Mesothelial cell of epicardium (in vitro differentiated cells): ENCODE data around the gene PTGER1. TPM values are rescaled to one million over a fixed set of nuclear protein-coding genes. Genes with fewer than 3 reads are reported as not detected.

Experiments
- DNase-seq, 2 experiments: peaks; one replicate each; pipeline ENCODE4 v3.0.0; 2021; ENCODE audit warnings: low spot score in 2 of 2; ENCODE audit not compliant: unreplicated experiment in 2 of 2
- H3K27ac Mint-ChIP-seq: 2 replicates; pipeline ENCODE4 v1.8.0; 2021; ENCODE audit warnings: mixed read lengths
- H3K27me3 Mint-ChIP-seq: 2 replicates; pipeline ENCODE4 v1.8.0; 2021; ENCODE audit warnings: low read depth, mixed read lengths
- H3K36me3 Mint-ChIP-seq: 2 replicates; pipeline ENCODE4 v1.8.0; 2021; ENCODE audit warnings: mixed read lengths
- H3K4me1 Mint-ChIP-seq: 2 replicates; pipeline ENCODE4 v1.8.0; 2021; ENCODE audit warnings: mixed read lengths
- H3K4me3 Mint-ChIP-seq: 2 replicates; pipeline ENCODE4 v1.8.0; 2021; ENCODE audit warnings: mild to moderate bottlenecking, moderate library complexity, mixed read lengths
- H3K9me3 Mint-ChIP-seq: 2 replicates; pipeline ENCODE4 v1.8.0; 2021; ENCODE audit warnings: mixed read lengths
- CTCF ChIP-seq: fragments of 200-600 bp; sonication (generic); IDR thresholded peaks from one replicate; pipeline ENCODE4 v1.5.0; 2021; ENCODE audit warnings: antibody characterized with exemption; ENCODE audit not compliant: unreplicated experiment
- total RNA-seq: library from RNA; stranded (reverse); gene quantifications from 3 replicates; pipeline ENCODE4 v1.2.1, GENCODE V29; 2021

Gene PTGER1
- total RNA-seq, 1 donor from 2014 or later, result 3.5 TPM

GRCh38 chr19:14434543-14435319 lies 40.4 kb downstream of the PTGER1 start:
- Mint-ChIP-seq H3K9me3 (no peaks in the 10 kb centered on the region), H3K4me3 (peak overlapping the region; percentile 63), H3K27me3 (peaks cover 16% of the 10 kb centered on the region), H3K27ac (peak overlapping the region; percentile 86), H3K4me1 (peaks cover 22% of the 10 kb centered on the region), H3K36me3 (no peaks in the 10 kb centered on the region)
- DNase-seq, result no peak
- TF ChIP-seq CTCF, result no peak

DNA sequence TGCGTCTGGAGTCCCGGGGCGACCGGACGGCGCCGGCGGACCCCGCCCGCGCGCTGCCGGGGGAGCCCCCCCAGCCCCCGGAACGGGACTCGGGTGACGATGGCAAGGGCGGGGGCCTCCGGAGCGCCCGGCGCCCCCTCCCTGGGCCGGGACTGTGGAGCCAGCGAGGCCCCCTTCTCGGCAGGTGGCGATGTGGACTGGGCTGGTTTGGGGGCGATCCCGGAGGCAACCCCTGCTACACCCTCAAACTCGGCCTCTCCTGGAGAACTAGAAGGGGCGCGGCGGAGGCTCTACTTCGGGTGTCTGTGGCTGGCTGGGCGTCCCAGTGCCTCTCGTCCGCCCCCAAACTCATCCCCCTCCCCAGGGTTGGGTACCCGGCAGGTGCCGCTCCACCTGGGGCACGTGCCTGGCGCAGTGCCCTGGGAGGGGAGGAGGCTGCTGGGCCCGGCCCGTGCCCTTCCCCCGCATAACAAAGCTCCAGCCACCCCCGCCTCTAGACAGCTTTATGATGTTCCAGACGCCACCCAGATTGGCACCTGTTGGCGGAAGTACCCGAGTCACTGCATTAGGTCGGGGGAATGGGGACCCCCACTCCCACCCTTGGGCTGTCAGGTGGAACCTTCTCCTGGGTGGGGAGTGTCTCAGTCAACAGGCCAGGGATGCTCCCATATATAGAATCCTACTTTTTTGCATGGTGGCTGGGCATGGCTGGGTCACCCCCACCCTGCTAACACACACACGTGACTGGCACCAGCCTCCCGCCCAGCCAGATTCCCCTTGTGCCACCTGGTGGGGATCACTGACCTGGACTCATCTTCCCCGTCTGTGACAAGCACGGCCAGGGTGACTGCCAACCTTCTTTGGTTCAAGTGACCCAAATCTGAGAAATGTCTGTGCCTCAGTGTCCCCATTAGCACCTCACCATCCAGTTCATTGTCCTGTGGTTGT lies 41.3 kb downstream of the PTGER1 start:
- Mint-ChIP-seq H3K36me3 (no peaks in the 10 kb centered on the region), H3K4me1 (peaks cover 17% of the 10 kb centered on the region), H3K4me3 (peak overlapping the region; percentile 63), H3K27me3 (peaks cover 16% of the 10 kb centered on the region), H3K9me3 (no peaks in the 10 kb centered on the region), H3K27ac (peak overlapping the region; percentile 66)
- no peak for DNase-seq
- no peak for TF ChIP-seq CTCF

DNA sequence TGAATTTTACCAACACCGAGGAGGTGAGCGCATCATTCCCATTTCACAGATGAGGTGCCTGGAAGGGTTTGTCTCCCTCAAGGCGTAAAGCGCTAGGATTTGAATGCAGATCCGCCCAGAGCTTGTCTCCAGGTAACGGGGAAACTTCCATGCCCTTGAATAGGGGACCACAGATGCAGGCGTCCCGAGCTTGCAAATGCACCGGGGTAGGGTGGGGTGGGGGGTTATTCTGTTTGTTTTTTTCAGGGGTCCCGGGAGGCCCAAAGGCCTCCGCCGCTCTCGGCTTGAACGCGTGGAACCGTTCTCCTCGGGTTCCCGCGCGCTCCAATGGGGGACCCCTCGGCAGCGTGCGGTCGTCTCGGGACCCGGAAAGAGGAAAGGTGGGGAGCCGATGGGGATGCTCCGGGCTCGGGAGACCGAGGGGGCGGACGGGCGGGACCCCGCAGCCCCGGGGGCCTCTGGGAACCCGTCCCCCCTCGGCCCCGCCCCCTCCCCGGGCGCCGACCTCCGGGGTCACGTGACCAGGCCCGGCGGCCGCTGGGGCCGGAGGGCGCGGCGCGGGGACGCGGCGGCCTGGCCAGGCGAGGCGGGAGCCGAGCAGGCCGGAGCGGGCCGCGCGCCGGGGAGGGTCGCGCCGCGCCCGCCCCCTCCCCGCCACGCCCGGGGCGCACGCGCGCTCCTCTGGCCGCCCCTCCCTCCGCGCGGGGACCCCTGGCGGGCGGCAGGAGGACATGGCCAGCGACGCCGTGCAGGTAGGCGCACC lies 42.2 kb downstream of the PTGER1 start, which contains the start of gene PKN1:
Gene PKN1, plus strand, starts transcription at position 516 of the 763 bp plus-strand sequence. Its CDS starts 216 bp downstream, at position 732.
- Mint-ChIP-seq H3K9me3 (no peaks in the 10 kb centered on the region), H3K27me3 (peaks cover 16% of the 10 kb centered on the region), H3K4me3 (peak within 1 kb of the TSS; percentile 79), H3K36me3 (no peaks in the 10 kb centered on the region), H3K4me1 (peaks cover 17% of the 10 kb centered on the region), H3K27ac (peak within 1 kb of the TSS; percentile 76)
- DNase-seq, result peak in 1 of 2 experiments; percentile 52
- no peak for TF ChIP-seq CTCF

GRCh38 chr19:14430712-14431111 lies 44.4 kb downstream of the PTGER1 start:
- DNase-seq, result no peak
- TF ChIP-seq CTCF, result no peak
- Mint-ChIP-seq H3K4me1 (peaks cover 17% of the 10 kb centered on the region), H3K4me3 (peak overlapping the region; percentile 38), H3K27ac (no peak overlapping the region), H3K36me3 (no peaks in the 10 kb centered on the region), H3K9me3 (no peaks in the 10 kb centered on the region), H3K27me3 (peaks cover 16% of the 10 kb centered on the region)

GRCh38 chr19:14428882-14429416 lies 46.2 kb downstream of the PTGER1 start:
- Mint-ChIP-seq H3K4me3 (no peak overlapping the region), H3K9me3 (no peaks in the 10 kb centered on the region)
- no peak for DNase-seq

More at GRCh38 chr19:14428882-14429416, 46.2 kb downstream of the PTGER1 start:
- Mint-ChIP-seq H3K4me1 (peaks cover 6% of the 10 kb centered on the region), H3K27me3 (peaks cover 16% of the 10 kb centered on the region), H3K27ac (no peak overlapping the region), H3K36me3 (no peaks in the 10 kb centered on the region)
- TF ChIP-seq CTCF, result no peak
